Neural crest cell (in vitro differentiated cells): Measurements from ENCODE around the gene RAPGEF2. TPM values are rescaled to one million over a fixed set of nuclear protein-coding genes. Genes with fewer than 3 reads are reported as not detected.

ENCODE experiments used
- DNase-seq: peaks from one replicate; pipeline ENCODE4 v3.0.0; 2021; ENCODE audit warnings: low read depth, mixed read lengths, low spot score
- H3K27ac Mint-ChIP-seq: one replicate; pipeline ENCODE4 v1.8.0; 2021; ENCODE audit warnings: mild to moderate bottlenecking, mixed read lengths; ENCODE audit not compliant: unreplicated experiment
- H3K27me3 Mint-ChIP-seq: 2 replicates; pipeline ENCODE4 v1.8.0; 2021; ENCODE audit warnings: low read depth, mild to moderate bottlenecking, mixed read lengths
- H3K36me3 Mint-ChIP-seq: 2 replicates; pipeline ENCODE4 v1.8.0; 2021; ENCODE audit warnings: low read depth, mild to moderate bottlenecking, mixed read lengths
- H3K4me1 Mint-ChIP-seq: 2 replicates; pipeline ENCODE4 v1.8.0; 2021; ENCODE audit warnings: mixed read lengths
- H3K4me3 Mint-ChIP-seq: one replicate; pipeline ENCODE4 v1.8.0; 2021; ENCODE audit warnings: mild to moderate bottlenecking, mixed read lengths
- H3K9me3 Mint-ChIP-seq: 2 replicates; pipeline ENCODE4 v1.8.0; 2021; ENCODE audit warnings: mixed read lengths
- total RNA-seq: library from RNA; stranded (reverse); gene quantifications from 2 replicates; pipeline ENCODE4 v1.2.1, GENCODE V29; 2021
- TF ChIP-seq, protein P1 (sequence below): fragments of 200-600 bp; sonication (generic); conservative IDR thresholded peaks from 2 replicates; pipeline ENCODE4 v1.5.0; 2021; ENCODE audit warnings: antibody characterized with exemption, mild to moderate bottlenecking

The RAPGEF2 gene
- total RNA-seq, 1 donor from 2014 or later: 44.2 TPM

DNA sequence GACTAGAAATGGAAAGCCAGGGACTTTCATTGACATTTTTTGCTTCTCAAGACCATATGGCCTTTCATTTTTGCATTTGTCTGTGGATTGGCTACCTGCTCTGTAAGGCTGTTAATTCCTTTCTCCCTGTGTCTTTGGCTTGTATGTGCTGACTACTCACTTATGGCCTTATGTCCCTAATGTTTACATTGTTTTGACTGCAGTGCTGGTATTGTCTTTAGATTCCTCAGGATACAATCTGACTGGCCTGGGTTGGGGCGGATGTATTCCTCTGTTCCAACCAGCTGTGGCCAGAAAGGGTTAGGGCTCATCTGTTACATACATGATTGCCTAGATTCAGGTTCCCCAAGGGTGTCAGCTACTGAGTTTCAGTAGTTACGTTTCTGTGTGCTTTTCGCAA, 108.1 kb downstream of the RAPGEF2 start:
- H3K27ac Mint-ChIP-seq: no peak overlapping the region

DNA sequence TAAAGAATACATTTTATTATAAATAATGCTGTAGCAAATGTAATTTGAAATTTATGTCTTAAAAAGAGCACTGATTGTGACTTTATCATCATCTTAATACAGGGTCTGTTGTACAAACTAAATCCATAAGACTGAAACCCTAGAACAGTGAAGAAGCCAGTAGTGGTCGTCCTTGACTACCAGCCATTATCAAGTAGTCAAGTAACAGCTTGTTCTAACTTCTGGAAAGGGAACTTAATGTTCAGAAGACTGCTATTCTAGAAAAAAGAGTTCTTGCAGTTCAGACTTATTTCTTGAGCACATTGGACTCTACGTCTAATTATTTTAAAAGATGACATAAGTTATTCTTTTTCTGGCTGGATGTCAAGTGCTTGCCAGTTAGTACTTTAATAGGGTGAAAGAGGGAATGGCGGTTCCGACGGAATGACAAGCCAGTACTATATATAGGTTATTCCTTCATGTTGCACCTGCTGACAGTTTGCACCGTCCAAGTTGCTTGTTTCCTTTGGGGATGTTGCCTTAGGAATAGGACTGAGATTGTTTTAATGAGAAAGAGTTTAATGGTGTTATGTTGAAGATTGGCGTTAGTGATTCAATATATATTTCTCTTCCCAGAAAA, 109.9 kb downstream of the RAPGEF2 start:
- Mint-ChIP-seq H3K4me3 (no peak overlapping the region), H3K9me3 (peaks cover under 1% of the 10 kb centered on the region), H3K27ac (no peak overlapping the region), H3K4me1 (peaks cover 5% of the 10 kb centered on the region), H3K27me3 (no peaks in the 10 kb centered on the region), H3K36me3 (no peaks in the 10 kb centered on the region)
- no peak for DNase-seq
- TF ChIP-seq, protein P1, sequence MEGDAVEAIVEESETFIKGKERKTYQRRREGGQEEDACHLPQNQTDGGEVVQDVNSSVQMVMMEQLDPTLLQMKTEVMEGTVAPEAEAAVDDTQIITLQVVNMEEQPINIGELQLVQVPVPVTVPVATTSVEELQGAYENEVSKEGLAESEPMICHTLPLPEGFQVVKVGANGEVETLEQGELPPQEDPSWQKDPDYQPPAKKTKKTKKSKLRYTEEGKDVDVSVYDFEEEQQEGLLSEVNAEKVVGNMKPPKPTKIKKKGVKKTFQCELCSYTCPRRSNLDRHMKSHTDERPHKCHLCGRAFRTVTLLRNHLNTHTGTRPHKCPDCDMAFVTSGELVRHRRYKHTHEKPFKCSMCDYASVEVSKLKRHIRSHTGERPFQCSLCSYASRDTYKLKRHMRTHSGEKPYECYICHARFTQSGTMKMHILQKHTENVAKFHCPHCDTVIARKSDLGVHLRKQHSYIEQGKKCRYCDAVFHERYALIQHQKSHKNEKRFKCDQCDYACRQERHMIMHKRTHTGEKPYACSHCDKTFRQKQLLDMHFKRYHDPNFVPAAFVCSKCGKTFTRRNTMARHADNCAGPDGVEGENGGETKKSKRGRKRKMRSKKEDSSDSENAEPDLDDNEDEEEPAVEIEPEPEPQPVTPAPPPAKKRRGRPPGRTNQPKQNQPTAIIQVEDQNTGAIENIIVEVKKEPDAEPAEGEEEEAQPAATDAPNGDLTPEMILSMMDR: no peak

More for the DNA sequence above, 108.1 kb downstream of the RAPGEF2 start:
- no peak for DNase-seq
- H3K4me3 Mint-ChIP-seq: no peak overlapping the region
- TF ChIP-seq, protein P1: no peak
- no peaks in the 10 kb centered on the region for H3K9me3 Mint-ChIP-seq
- H3K36me3 Mint-ChIP-seq: no peaks in the 10 kb centered on the region
- no peaks in the 10 kb centered on the region for H3K27me3 Mint-ChIP-seq
- H3K4me1 Mint-ChIP-seq: peaks cover 4% of the 10 kb centered on the region

DNA sequence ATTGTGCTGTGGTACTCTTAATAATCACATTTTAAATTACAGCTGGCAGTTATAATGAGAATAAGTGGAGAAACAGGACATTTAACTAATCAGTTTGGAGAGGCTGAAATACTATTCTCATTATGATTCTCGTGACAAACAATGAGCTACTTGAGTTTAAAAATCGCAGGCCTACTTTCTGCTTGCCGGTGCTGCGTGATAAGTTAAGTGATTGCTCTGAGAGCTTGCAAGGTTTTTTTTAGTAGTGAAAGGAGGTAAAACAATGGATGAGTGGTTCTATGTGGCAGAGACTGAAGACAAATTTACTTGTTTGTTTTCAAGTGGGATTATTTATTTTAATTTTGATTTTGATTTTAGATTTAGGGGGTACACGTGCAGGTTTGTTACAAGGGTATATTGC, 114.0 kb downstream of the RAPGEF2 start:
- DNase-seq: no peak
- H3K27ac Mint-ChIP-seq: no peak overlapping the region
- H3K36me3 Mint-ChIP-seq: peaks cover 10% of the 10 kb centered on the region
- no peak overlapping the region for H3K4me3 Mint-ChIP-seq
- no peaks in the 10 kb centered on the region for H3K27me3 Mint-ChIP-seq
- TF ChIP-seq, protein P1: no peak
- peaks cover 9% of the 10 kb centered on the region for H3K4me1 Mint-ChIP-seq
- peaks cover 8% of the 10 kb centered on the region for H3K9me3 Mint-ChIP-seq

DNA sequence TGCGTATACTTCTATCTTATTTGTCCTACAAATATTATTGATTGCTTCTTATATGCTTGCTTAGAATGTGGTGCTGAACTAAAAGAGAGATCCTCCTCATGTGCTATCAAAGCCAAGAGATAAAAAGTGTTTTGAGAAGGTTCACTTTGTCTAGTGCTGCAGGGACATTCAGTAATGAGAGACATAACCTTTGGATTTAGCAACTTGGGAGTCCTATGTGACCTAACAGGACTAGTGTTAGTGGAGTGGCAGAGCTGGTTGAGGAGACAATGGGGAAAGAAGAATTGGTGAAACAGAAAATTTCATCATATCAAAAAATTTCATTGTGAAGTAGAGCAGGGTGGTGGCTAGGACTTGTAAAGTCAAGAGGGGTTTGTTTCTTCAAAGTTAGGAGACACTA, 117.0 kb downstream of the RAPGEF2 start:
- Mint-ChIP-seq H3K9me3 (peaks cover 9% of the 10 kb centered on the region), H3K36me3 (peaks cover 10% of the 10 kb centered on the region), H3K4me1 (peaks cover 9% of the 10 kb centered on the region), H3K27me3 (no peaks in the 10 kb centered on the region), H3K4me3 (no peak overlapping the region), H3K27ac (no peak overlapping the region)
- DNase-seq: no peak
- TF ChIP-seq, protein P1: no peak

DNA sequence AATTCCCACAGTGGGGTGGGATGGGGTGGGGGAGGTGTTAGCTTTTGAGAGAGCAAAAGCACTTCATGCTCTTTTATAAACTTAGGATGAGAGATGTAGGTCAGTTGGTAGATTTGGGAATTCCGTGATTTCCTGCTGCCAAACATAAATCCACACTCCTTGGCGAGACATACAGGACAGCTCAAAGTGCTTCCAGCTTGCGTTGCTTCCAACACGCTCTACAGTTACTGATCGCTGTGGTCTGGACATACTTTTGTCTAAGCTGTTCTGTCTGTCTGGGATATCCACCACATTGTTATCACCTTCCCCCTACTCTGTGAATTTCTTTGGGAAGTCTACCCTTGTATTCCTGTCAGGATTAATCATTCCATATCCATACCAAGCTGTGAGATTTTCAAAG, 117.5 kb downstream of the RAPGEF2 start:
- no peak for DNase-seq
- Mint-ChIP-seq H3K27ac (no peak overlapping the region), H3K27me3 (no peaks in the 10 kb centered on the region), H3K36me3 (peaks cover 10% of the 10 kb centered on the region), H3K9me3 (peaks cover 11% of the 10 kb centered on the region), H3K4me3 (no peak overlapping the region), H3K4me1 (peaks cover 9% of the 10 kb centered on the region)
- TF ChIP-seq, protein P1: no peak
